ENCODE results near the gene CHRM1. TPM values are rescaled to one million over a fixed set of nuclear protein-coding genes. Genes with fewer than 3 reads are reported as not detected.

The CHRM1 gene
- total RNA-seq, 1 donor from 2014 or later = 4.7 TPM

GRCh38 chr11:62930157-62930556 is 9.0 kb upstream of the CHRM1 start:
- ATAC-seq = no peak
- intact Hi-C loops (cut with DNase I) = no loop called here
- Histone ChIP-seq H3K27me3 (peaks cover 33% of the 10 kb centered on the region), H3K36me3 (no peaks in the 10 kb centered on the region), H3K9me3 (no peaks in the 10 kb centered on the region), H3K4me3 (no peak overlapping the region), H3K4me1 (peaks cover 11% of the 10 kb centered on the region), H3K27ac (no peak overlapping the region)
- no peak for TF ChIP-seq CTCF (IDR thresholded peaks at IDR 0.05)
- peak; percentile 32 for DNase-seq

GRCh38 chr11:62928011-62928410 is 6.8 kb upstream of the CHRM1 start:
- peaks cover 52% of the 10 kb centered on the region for H3K27me3 ChIP-seq
- no peaks in the 10 kb centered on the region for H3K9me3 ChIP-seq

GRCh38 chr11:62926680-62927455 is 5.7 kb upstream of the CHRM1 start:
- Histone ChIP-seq H3K4me1 (peaks cover 24% of the 10 kb centered on the region), H3K27ac (no peak overlapping the region), H3K36me3 (no peaks in the 10 kb centered on the region), H3K27me3 (peaks cover 63% of the 10 kb centered on the region), H3K9me3 (no peaks in the 10 kb centered on the region), H3K4me3 (no peak overlapping the region)
- ATAC-seq = no peak
- DNase-seq = no peak
- no peak for TF ChIP-seq CTCF (IDR thresholded peaks at IDR 0.05)
- intact Hi-C loops (cut with DNase I) = no loop called here

More at GRCh38 chr11:62928011-62928410, 6.8 kb upstream of the CHRM1 start:
- ATAC-seq (no peak), DNase-seq (no peak)
- Histone ChIP-seq H3K27ac (no peak overlapping the region), H3K4me1 (peaks cover 18% of the 10 kb centered on the region), H3K4me3 (no peak overlapping the region), H3K36me3 (no peaks in the 10 kb centered on the region)
- intact Hi-C loops (cut with DNase I) = no loop called here
- no peak for TF ChIP-seq CTCF (IDR thresholded peaks at IDR 0.05)

- DNase-seq (peak; percentile 62), ATAC-seq (no peak)
- Histone ChIP-seq H3K36me3 (no peaks in the 10 kb centered on the region), H3K9me3 (no peaks in the 10 kb centered on the region), H3K4me1 (peaks cover 27% of the 10 kb centered on the region), H3K4me3 (peak overlapping the region; percentile 37), H3K27me3 (peaks cover 68% of the 10 kb centered on the region), H3K27ac (no peak overlapping the region)
- intact Hi-C loops (cut with DNase I) = no loop called here
- no peak for TF ChIP-seq CTCF (IDR thresholded peaks at IDR 0.05)
Observed at GRCh38 chr11:62925745-62926679, 4.8 kb upstream of the CHRM1 start.

GRCh38 chr11:62925308-62925707 is 4.1 kb upstream of the CHRM1 start:
- intact Hi-C loops (cut with DNase I) = no loop called here
- peaks cover 27% of the 10 kb centered on the region for H3K4me1 ChIP-seq
- DNase-seq = no peak
- H3K36me3 ChIP-seq = no peaks in the 10 kb centered on the region
- no peaks in the 10 kb centered on the region for H3K9me3 ChIP-seq
- no peak for ATAC-seq
- no peak for TF ChIP-seq CTCF (IDR thresholded peaks at IDR 0.05)
- H3K27ac ChIP-seq = no peak overlapping the region
- peaks cover 75% of the 10 kb centered on the region for H3K27me3 ChIP-seq
- no peak overlapping the region for H3K4me3 ChIP-seq

All from upper lobe of right lung (tissue), 1 donor.